HepG2 (cell line): ENCODE data around the gene MRPL39. TPM values are rescaled to one million over a fixed set of nuclear protein-coding genes. Genes with fewer than 3 reads are reported as not detected.

Experiments
- ATAC-seq: fragments of 200-7000 bp; cut with Tn5 transposase; 3 replicates; pipeline ENCODE4 v1.9.1; 2020; ENCODE audit warnings: mild to moderate bottlenecking, moderate library complexity
- BruUV-seq: library from RNA; stranded (reverse); fragments of 400-500 nt; replicated peaks from 2 replicates; lab custom pipeline; 2021; lab: Mats Ljungman, UMichigan
- CTCF ChIA-PET: fragments of 300-600 bp; formaldehyde crosslinking; extraction: SDS; loops from one replicate; lab custom pipeline; 2021; ENCODE audit warnings: low total read pairs, inconsistent platforms, low intra/inter-chr PET ratio; lab: Yijun Ruan, JAX
- POLR2A ChIA-PET: fragments of 350-600 bp; sonication (Branson Sonifier 250); formaldehyde crosslinking; loops from one replicate; lab custom pipeline; 2020; ENCODE audit warnings: antibody characterized with exemption, inconsistent platforms; lab: Yijun Ruan, JAX
- DNase-seq: peaks from one replicate; pipeline ENCODE4 v3.0.0-alpha.2; 2015; ENCODE audit warnings: low spot score
- FAIRE-seq: peaks from 3 replicates; lab custom pipeline; 2011; peaks lifted over from hg19 to GRCh38; lab: Jason Lieb, UNC
- H2AFZ ChIP-seq: one replicate; pipeline ENCODE4 v1.6.1; 2011; ENCODE audit warnings: low read length, inconsistent platforms
- H3K27ac ChIP-seq: fragments of 300-600 bp; 3 replicates; pipeline ENCODE4 v1.8.0; 2011; ENCODE audit warnings: mixed run types, mild to moderate bottlenecking, mixed read lengths, low read length, inconsistent platforms; ENCODE audit not compliant: insufficient read depth; ENCODE audit errors: extremely low read length
- H3K27me3 ChIP-seq, 2 experiments: fragments of 200-600 bp in 1 of 2; 2 replicates in 1 of 2; 3 replicates in 1 of 2; pipeline versions ENCODE4 v1.6.0 to v1.8.0; 2011; ENCODE audit warnings: low read length in 2 of 2, mild to moderate bottlenecking in 2 of 2, moderate library complexity in 2 of 2, inconsistent platforms in 1 of 2; ENCODE audit not compliant: insufficient read depth in 2 of 2, control insufficient read depth in 1 of 2
- H3K36me3 ChIP-seq, 2 experiments: fragments of 200-600 bp in 1 of 2; replicated peaks in 1 of 2; 2 replicates in 1 of 2; 3 replicates in 1 of 2; pipeline versions ENCODE4 v1.5.1 to v1.8.0; 2011; ENCODE audit warnings: low read length in 2 of 2, inconsistent platforms in 1 of 2; ENCODE audit not compliant: insufficient read depth in 2 of 2, control insufficient read depth in 1 of 2
- H3K4me1 ChIP-seq: 2 replicates; pipeline ENCODE4 v1.5.1; 2012; ENCODE audit warnings: low read length, inconsistent platforms; ENCODE audit not compliant: insufficient read depth
- H3K4me2 ChIP-seq: 2 replicates; pipeline ENCODE4 v1.6.0; 2011; ENCODE audit warnings: low read depth, low read length, inconsistent platforms
- H3K4me3 ChIP-seq, 3 experiments: fragments of 200-600 bp in 1 of 3; sonication (generic), shearing (Covaris generic) in 1 of 3; replicated peaks in 1 of 3; 2 replicates each; pipeline ENCODE4 v1.5.1; 2011 to 2016; ENCODE audit warnings: low read length in 3 of 3, inconsistent platforms in 2 of 3, low read depth in 2 of 3, mild to moderate bottlenecking in 2 of 3, control low read depth in 1 of 3, mixed read lengths in 1 of 3; ENCODE audit not compliant: insufficient read depth in 1 of 3
- H3K79me2 ChIP-seq: one replicate; pipeline ENCODE4 v1.6.1; 2011; ENCODE audit warnings: low read length, inconsistent platforms; ENCODE audit not compliant: insufficient read depth
- H3K9ac ChIP-seq: 2 replicates; pipeline ENCODE4 v1.6.0; 2011; ENCODE audit warnings: mild to moderate bottlenecking, low read depth, low read length, inconsistent platforms; ENCODE audit not compliant: insufficient read depth
- H3K9me3 ChIP-seq: 2 replicates; pipeline ENCODE4 v1.5.1; 2012; ENCODE audit warnings: mild to moderate bottlenecking, low read length
- H4K20me1 ChIP-seq: 2 replicates; pipeline ENCODE4 v1.6.0; 2011; ENCODE audit warnings: inconsistent platforms, mild to moderate bottlenecking, low read length, moderate library complexity; ENCODE audit not compliant: insufficient read depth
- CTCF ChIP-seq: sonication (generic); formaldehyde crosslinking; IDR thresholded peaks from 2 replicates; pipeline ENCODE4 v1.5.0; 2020; ENCODE audit warnings: mild to moderate bottlenecking, missing genetic modification reagents, moderate library complexity
- GLMP ChIP-seq: sonication (generic); formaldehyde crosslinking; IDR thresholded peaks from 2 replicates; pipeline ENCODE4 v1.9.0; 2021; ENCODE audit warnings: missing genetic modification reagents, mild to moderate bottlenecking, borderline replicate concordance
- HNRNPK ChIP-seq: fragments of 200-400 bp; formaldehyde crosslinking; IDR thresholded peaks from 2 replicates; pipeline ENCODE4 v1.6.1; 2018; ENCODE audit warnings: low read length, low read depth, moderate library complexity, mild to moderate bottlenecking; ENCODE audit not compliant: poor library complexity, severe bottlenecking
- PATZ1 ChIP-seq: sonication (generic); formaldehyde crosslinking; IDR thresholded peaks from 2 replicates; pipeline ENCODE4 v1.4.0; 2020; ENCODE audit warnings: missing genetic modification reagents
- TAF15 ChIP-seq: fragments of 200-400 bp; formaldehyde crosslinking; IDR thresholded peaks from one replicate; pipeline ENCODE4 v1.6.1; 2018; ENCODE audit warnings: mild to moderate bottlenecking, low read depth, low read length; ENCODE audit not compliant: poor library complexity, severe bottlenecking
- ZBTB7B ChIP-seq: sonication (generic); formaldehyde crosslinking; IDR thresholded peaks from 2 replicates; pipeline ENCODE4 v1.4.0; 2020; ENCODE audit warnings: missing genetic modification reagents
- ZNF687 ChIP-seq: sonication (generic); formaldehyde crosslinking; IDR thresholded peaks from 2 replicates; pipeline ENCODE4 v1.5.1; 2020; ENCODE audit warnings: mild to moderate bottlenecking, missing genetic modification reagents, moderate library complexity
- WGBS: methylation state at CpG from one replicate; pipeline ENCODE4 v1.1.6; 2017; ENCODE audit warnings: low lambda C conversion rate; 5-methylcytosine and 5-hydroxymethylcytosine counted together
- in situ Hi-C: cut with HindIII; loops from 2 replicates; pipeline ENCODE4 v1.10.0; 2017; ENCODE audit warnings: low pct_unique_long_range_greater_than_20kb; ENCODE audit not compliant: extremely low pct_ligation_motif_present
- intact Hi-C: fragments of 100-400 bp; cut with micrococcal nuclease; formaldehyde crosslinking; loops from one replicate; pipeline ENCODE4 v1.10.0; 2022; ENCODE audit not compliant: unreplicated experiment
- polyA plus RNA-seq, 8 experiments: library from polyadenylated mRNA; depleted of rRNA in 3 of 8; stranded (reverse) in 7 of 8; unstranded in 1 of 8; fragments of >200 nt; fragmentation: Illumina TruSeq in 4 of 8; extraction: Trizol in 4 of 8; gene quantifications; 2 replicates each; pipeline versions ENCODE4 v1.2.1 to v1.2.3, GENCODE V29; 2011 to 2016; ENCODE audit warnings: low read depth in 4 of 8, missing spikeins in 1 of 8, mixed read lengths in 1 of 8; ENCODE audit not compliant: insufficient read depth in 1 of 8
- total RNA-seq, 5 experiments: library from RNA; depleted of rRNA; stranded (reverse); fragments of >200 nt; fragmentation: Illumina TruSeq; extraction: Trizol; gene quantifications; 2 replicates each; pipeline ENCODE4 v1.2.3, GENCODE V29; 2016; ENCODE audit warnings: low read depth in 1 of 5

Gene MRPL39
- total and polyA plus RNA-seq, 2 of the 13 experiments (the other 11 are each of a cell fraction or from before 2014, with no cell fraction given) = 29.1 to 91.2 TPM

- FAIRE-seq (no peak), ATAC-seq (peak; percentile 94)
- peak overlapping the region; percentile 50 to 71 (median 54); a peak in 5 of 6 replicates for H3K4me3 ChIP-seq
These were observed 32.4 kb upstream of the MRPL39 start for GRCh38 chr21:25639551-25640201.

More at GRCh38 chr21:25639551-25640201, 32.4 kb upstream of the MRPL39 start:
- H2AFZ ChIP-seq = no peak overlapping the region
- H3K36me3 ChIP-seq = no peaks in the 10 kb centered on the region
- TF ChIP-seq ZNF687 (CRISPR knock-in tag) (peak; percentile 35; the same call in 1 of the 2 replicates), GLMP (CRISPR knock-in tag) (no peak), TAF15 (no peak), ZBTB7B (0 out of 2 replicates have a peak, but pooled peaks have one; percentile 25), HNRNPK (peak; percentile 14), PATZ1 (CRISPR knock-in tag) (peak; percentile 44; the same call in 1 of the 2 replicates), CTCF (CRISPR knock-in tag) (peak; percentile 45)
- no peak overlapping the region for H3K27ac ChIP-seq
- intact Hi-C loops = loop anchor here (1.0 to 5.0 kb wide), 2 partner anchors 31 to 372 kb away; no protein-coding TSS in a partner anchor
- no peak overlapping the region for H3K9ac ChIP-seq
- BruUV-seq = no TSS peak
- DNase-seq = no peak
- peaks cover 0 to 33% of the 10 kb centered on the region in 2 experiments; a peak in 2 of 5 replicates for H3K27me3 ChIP-seq
- in situ Hi-C loops = no loop called here
- peaks cover 8% of the 10 kb centered on the region; the same call in 1 of the 2 replicates for H3K4me1 ChIP-seq
- H3K4me2 ChIP-seq = peak overlapping the region; percentile 66
- no peaks in the 10 kb centered on the region for H4K20me1 ChIP-seq
- no peaks in the 10 kb centered on the region for H3K9me3 ChIP-seq
- H3K79me2 ChIP-seq = no peaks in the 10 kb centered on the region
- ChIA-PET CTCF (interaction anchor here (1.6 kb wide), 1 partner anchor 31 kb away, joined by 4 read pairs; no protein-coding TSS in a partner anchor), POLR2A (no interaction called here)
- 6% methylated on average over 8 of the region's 40 CpGs for WGBS
